SH-SY5Y (cell line): ENCODE data around the gene SCYGR3.

Experiments
- GATA2 ChIP-seq: IDR thresholded peaks from 2 replicates; pipeline ENCODE4 v1.6.1; 2011; ENCODE audit warnings: mild to moderate bottlenecking, low read depth, low read length
- GATA3 ChIP-seq: IDR thresholded peaks from 2 replicates; pipeline ENCODE4 v1.6.1; 2011; ENCODE audit warnings: low read depth, mild to moderate bottlenecking, low read length, moderate library complexity

DNA sequence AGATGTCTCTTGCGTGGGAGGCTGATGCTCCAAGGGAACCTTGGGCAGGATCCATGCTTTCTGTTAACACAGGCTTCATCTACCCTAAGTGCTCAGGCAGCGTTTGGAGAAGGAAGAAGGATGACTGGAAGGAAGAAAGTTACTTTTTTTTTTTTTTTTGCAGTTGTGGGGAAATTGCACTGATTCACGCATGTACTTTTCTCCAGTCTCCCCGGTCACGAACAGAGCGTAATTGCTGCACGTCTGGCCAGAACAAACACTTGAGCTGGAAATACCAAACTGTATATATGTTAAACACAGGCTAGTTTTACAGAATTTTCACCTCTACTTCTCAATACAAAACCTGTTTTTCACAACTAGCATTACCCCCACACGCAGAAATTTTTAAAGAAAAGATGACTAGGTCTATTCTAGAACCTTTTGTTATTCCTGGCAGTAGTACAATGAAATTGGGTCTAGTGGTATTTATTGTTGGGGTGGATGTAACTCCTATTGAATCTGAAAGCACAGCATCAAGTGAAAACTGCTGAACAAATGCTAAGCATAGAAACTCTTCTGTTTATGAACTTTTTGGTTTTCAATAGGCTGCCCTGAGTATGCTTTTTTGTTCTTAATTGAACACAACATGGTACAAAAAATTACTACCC is 42.7 kb upstream of the SCYGR3 start:
- TF ChIP-seq GATA2 = no peak
- no peak for TF ChIP-seq GATA3
